Mammary epithelial cell (primary cell): ENCODE results near the gene TM7SF2.

Source experiments
- EZH2 ChIP-seq: IDR thresholded peaks from 2 replicates; pipeline ENCODE4 v1.6.1; 2012; ENCODE audit warnings: low read length, inconsistent platforms, borderline replicate concordance
- TF ChIP-seq, protein P1 (sequence below), 2 donors: IDR thresholded peaks in 1 of 2; conservative IDR thresholded peaks in 1 of 2; 2 replicates each; pipeline ENCODE4 v1.5.1; 2011 to 2012; ENCODE audit warnings: inconsistent platforms in 2 of 2, low read length in 2 of 2, mild to moderate bottlenecking in 2 of 2, control low read depth in 1 of 2, low read depth in 1 of 2; ENCODE audit not compliant: insufficient read depth in 1 of 2; ENCODE audit errors: extremely low read depth in 1 of 2

DNA sequence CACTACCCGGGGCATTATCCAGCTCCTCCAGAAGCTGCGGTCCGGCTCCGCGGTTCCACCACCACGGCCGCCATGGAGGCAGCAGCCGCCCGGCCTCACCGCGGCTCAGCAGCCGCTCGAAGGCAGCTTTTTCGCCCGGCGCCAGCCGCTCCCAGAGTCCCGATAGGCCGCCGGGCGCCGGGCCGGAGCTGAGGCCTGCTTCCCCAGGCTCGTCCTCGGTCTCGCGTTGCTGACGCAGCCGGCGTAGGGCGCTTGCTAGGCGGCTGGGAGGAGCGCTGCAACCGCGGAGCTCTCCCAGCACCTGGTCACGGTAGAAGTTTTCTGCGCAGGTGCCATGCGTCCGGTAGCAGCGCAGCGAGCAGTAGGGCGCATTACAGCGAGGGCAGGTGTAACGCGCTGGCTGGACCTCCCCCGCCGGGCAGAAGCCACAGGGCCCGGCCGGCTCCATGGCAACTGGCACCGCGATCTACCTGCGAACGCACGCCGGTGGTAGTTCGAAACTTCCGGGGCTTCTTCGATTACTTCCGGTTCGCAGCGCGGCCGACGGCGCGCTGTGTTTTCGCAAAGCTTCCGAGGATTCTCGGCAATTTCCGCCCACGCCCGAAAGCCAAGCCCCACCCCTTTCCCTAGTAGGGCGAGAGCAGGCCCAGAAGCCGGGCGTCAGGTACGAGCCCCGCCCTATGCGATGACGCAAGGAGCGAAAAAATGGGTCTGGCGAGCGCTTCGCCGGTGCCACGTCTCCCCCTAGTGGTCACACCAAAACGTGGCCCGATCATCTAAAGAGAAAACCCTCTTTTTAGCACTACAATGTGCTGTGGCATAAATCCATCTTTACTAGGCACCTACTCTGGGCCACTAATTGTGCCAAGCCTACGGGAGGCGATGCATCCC is 5.8 kb downstream of the TM7SF2 start, which contains the start of gene ZNHIT2:
- TF ChIP-seq, protein P1, sequence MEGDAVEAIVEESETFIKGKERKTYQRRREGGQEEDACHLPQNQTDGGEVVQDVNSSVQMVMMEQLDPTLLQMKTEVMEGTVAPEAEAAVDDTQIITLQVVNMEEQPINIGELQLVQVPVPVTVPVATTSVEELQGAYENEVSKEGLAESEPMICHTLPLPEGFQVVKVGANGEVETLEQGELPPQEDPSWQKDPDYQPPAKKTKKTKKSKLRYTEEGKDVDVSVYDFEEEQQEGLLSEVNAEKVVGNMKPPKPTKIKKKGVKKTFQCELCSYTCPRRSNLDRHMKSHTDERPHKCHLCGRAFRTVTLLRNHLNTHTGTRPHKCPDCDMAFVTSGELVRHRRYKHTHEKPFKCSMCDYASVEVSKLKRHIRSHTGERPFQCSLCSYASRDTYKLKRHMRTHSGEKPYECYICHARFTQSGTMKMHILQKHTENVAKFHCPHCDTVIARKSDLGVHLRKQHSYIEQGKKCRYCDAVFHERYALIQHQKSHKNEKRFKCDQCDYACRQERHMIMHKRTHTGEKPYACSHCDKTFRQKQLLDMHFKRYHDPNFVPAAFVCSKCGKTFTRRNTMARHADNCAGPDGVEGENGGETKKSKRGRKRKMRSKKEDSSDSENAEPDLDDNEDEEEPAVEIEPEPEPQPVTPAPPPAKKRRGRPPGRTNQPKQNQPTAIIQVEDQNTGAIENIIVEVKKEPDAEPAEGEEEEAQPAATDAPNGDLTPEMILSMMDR (conservative IDR thresholded peaks at IDR 0.05 in 1 of 2, IDR thresholded peaks at IDR 0.05 in 1 of 2; ENCODE audit: extremely low read depth in 1 of 2, insufficient read depth in 1 of 2, low read depth in 1 of 2, low read length in 2 of 2) = peak; percentile 84 to 95
- no peak for TF ChIP-seq EZH2
